CD4-positive, alpha-beta T cell (primary cell): ENCODE data around the gene SORCS2. TPM values are rescaled to one million over a fixed set of nuclear protein-coding genes. Genes with fewer than 3 reads are reported as not detected.

ENCODE experiments used
- ATAC-seq: fragments of 200-7000 bp; cut with Tn5 transposase; one replicate; pipeline ENCODE4 v1.10.0; 2022; ENCODE audit warnings: mild to moderate bottlenecking; ENCODE audit not compliant: poor library complexity
- CTCF ChIA-PET: fragments of 350-600 bp; sonication (Branson Sonifier 250); formaldehyde crosslinking; loops from one replicate; lab custom pipeline; 2021; ENCODE audit warnings: antibody characterized with exemption, inconsistent platforms; lab: Charles Lee
- POLR2A ChIA-PET: fragments of 350-600 bp; sonication (Branson Sonifier 250); formaldehyde crosslinking; loops from one replicate; lab custom pipeline; 2021; ENCODE audit warnings: antibody characterized with exemption, inconsistent platforms; lab: Charles Lee
- DNase-seq, 14 experiments: peaks; one replicate each; pipeline ENCODE4 v3.0.0-alpha.2; 2013 to 2020; ENCODE audit warnings: mixed read lengths in 2 of 14
- H3K27ac ChIP-seq, 2 donors: one replicate each; pipeline versions ENCODE4 v1.5.1 to v1.7.0; 2013; ENCODE audit warnings: low read length in 2 of 2, low read depth in 1 of 2, mild to moderate bottlenecking in 1 of 2
- H3K27me3 ChIP-seq, 2 experiments: 1 replicate in 1 of 2; 2 replicates in 1 of 2; pipeline versions ENCODE4 v1.6.1 to v1.7.0; 2013; ENCODE audit warnings: low read length in 2 of 2, control low read depth in 1 of 2, mild to moderate bottlenecking in 1 of 2, moderate library complexity in 1 of 2; ENCODE audit not compliant: insufficient read depth in 2 of 2, control insufficient read depth in 1 of 2
- H3K36me3 ChIP-seq: one replicate; pipeline ENCODE4 v1.6.1; 2013; ENCODE audit warnings: low read length, control low read depth; ENCODE audit not compliant: insufficient read depth
- H3K4me1 ChIP-seq: one replicate; pipeline ENCODE4 v1.6.1; 2013; ENCODE audit warnings: low read length, control low read depth; ENCODE audit not compliant: insufficient read depth
- H3K4me3 ChIP-seq: one replicate; pipeline ENCODE4 v1.5.1; 2013; ENCODE audit warnings: mild to moderate bottlenecking, low read length, moderate library complexity
- H3K9me3 ChIP-seq, 2 experiments: 1 replicate in 1 of 2; 2 replicates in 1 of 2; pipeline versions ENCODE4 v1.6.1 to v1.7.0; 2013; ENCODE audit warnings: low read length in 2 of 2, mild to moderate bottlenecking in 2 of 2, control low read depth in 1 of 2, moderate library complexity in 1 of 2; ENCODE audit not compliant: control insufficient read depth in 1 of 2, insufficient read depth in 1 of 2
- H3K27ac Mint-ChIP-seq: one replicate; pipeline ENCODE4 v1.8.0; 2020; ENCODE audit warnings: mixed read lengths
- H3K27me3 Mint-ChIP-seq: one replicate; pipeline ENCODE4 v1.8.0; 2021; ENCODE audit warnings: mixed read lengths
- H3K36me3 Mint-ChIP-seq: one replicate; pipeline ENCODE4 v1.8.0; 2021; ENCODE audit warnings: low read depth, mixed read lengths
- H3K4me1 Mint-ChIP-seq: one replicate; pipeline ENCODE4 v1.8.0; 2021; ENCODE audit warnings: low read depth, mixed read lengths
- H3K4me3 Mint-ChIP-seq: one replicate; pipeline ENCODE4 v1.8.0; 2020; ENCODE audit warnings: mild to moderate bottlenecking, mixed read lengths
- H3K9me3 Mint-ChIP-seq: one replicate; pipeline ENCODE4 v1.8.0; 2020; ENCODE audit warnings: mixed read lengths
- intact Hi-C, 2 experiments: fragments of 100-400 bp; cut with DNase I in 1 of 2; cut with micrococcal nuclease in 1 of 2; formaldehyde crosslinking; loops; one replicate each; pipeline versions ENCODE4 v1.15.1 to v1.9.0; 2023 to 2025; cut with DNase I, micrococcal nuclease
- total RNA-seq, 174 experiments: library from RNA in 2 of 174; stranded (reverse) in 2 of 174; gene quantifications; one replicate each; pipeline ENCODE4 v1.2.3 and lab custom pipeline; 2021 to 2026
- TF ChIP-seq, protein P1 (sequence below): fragments of 200-600 bp; IDR thresholded peaks from one replicate; pipeline ENCODE4 v1.8.0; 2022; ENCODE audit warnings: antibody characterized with exemption, mild to moderate bottlenecking

The SORCS2 gene
- total RNA-seq, 2 experiments from 2014 or later: not detected

DNA sequence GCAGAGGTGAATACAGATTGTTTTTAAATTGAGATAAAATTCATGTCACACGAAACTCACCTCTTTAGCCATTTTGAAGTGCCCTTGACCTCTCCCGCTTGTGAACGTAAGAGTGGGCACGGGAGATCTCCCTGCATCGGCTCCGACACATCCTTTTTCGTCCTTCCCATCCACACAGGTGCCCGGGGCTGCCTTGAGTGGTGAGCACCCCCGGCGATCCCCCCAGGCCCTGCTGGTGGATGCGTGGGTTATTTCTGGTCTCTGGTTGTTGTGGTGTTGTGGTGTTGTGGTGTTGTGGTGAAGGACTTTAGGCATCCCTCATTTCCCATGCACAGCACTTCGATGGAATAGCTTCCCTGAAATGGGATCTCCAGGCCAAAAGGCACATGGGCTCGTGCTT, 196.3 kb downstream of the SORCS2 start:
- ATAC-seq (no peak), DNase-seq (no peak)
- TF ChIP-seq, protein P1, sequence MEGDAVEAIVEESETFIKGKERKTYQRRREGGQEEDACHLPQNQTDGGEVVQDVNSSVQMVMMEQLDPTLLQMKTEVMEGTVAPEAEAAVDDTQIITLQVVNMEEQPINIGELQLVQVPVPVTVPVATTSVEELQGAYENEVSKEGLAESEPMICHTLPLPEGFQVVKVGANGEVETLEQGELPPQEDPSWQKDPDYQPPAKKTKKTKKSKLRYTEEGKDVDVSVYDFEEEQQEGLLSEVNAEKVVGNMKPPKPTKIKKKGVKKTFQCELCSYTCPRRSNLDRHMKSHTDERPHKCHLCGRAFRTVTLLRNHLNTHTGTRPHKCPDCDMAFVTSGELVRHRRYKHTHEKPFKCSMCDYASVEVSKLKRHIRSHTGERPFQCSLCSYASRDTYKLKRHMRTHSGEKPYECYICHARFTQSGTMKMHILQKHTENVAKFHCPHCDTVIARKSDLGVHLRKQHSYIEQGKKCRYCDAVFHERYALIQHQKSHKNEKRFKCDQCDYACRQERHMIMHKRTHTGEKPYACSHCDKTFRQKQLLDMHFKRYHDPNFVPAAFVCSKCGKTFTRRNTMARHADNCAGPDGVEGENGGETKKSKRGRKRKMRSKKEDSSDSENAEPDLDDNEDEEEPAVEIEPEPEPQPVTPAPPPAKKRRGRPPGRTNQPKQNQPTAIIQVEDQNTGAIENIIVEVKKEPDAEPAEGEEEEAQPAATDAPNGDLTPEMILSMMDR: no peak
- Mint-ChIP-seq H3K4me1 (no peaks in the 10 kb centered on the region), H3K4me3 (no peak overlapping the region), H3K36me3 (no peaks in the 10 kb centered on the region), H3K9me3 (no peaks in the 10 kb centered on the region), H3K27me3 (no peaks in the 10 kb centered on the region), H3K27ac (no peak overlapping the region)
- intact Hi-C loops: no loop called here
- peaks cover 0 to 22% of the 10 kb centered on the region in 2 experiments for H3K9me3 ChIP-seq
- H3K27ac ChIP-seq: no peak overlapping the region
- no peaks in the 10 kb centered on the region for H3K36me3 ChIP-seq
- ChIA-PET CTCF (no interaction called here), POLR2A (no interaction called here)
- no peaks in the 10 kb centered on the region for H3K4me1 ChIP-seq
- peaks cover 2 to 4% of the 10 kb centered on the region in 2 experiments for H3K27me3 ChIP-seq
- H3K4me3 ChIP-seq: no peak overlapping the region

DNA sequence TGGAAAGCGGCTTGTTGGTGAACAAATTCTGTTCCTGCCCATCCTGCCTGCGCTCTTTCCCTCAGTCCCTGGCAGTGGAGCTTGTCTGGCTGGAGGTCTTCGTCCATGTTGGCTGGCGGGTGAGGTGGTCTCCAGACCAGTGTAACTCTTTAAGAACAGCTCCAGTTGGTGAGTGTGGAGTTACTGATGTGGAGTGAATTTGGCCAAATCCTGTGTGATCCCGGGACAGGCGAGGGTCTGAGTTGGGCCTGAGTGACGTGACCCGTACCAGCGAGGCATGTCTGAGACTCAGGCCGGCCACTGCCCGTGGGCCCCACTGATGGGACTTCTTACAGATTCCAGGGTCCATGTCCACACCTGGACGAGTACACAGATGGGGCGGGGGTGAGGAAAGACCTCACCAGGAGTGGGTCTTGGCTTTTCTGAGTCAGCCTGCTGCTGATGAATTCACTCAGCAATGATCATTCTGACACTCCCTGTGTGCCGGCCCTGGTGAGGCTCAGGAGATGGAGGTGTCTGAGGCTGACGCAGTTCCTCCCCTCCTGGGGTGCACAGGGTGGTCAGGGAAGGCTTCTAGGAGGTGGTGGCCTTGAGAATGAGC, 196.9 kb downstream of the SORCS2 start:
- H3K9me3 ChIP-seq: peaks cover 0 to 22% of the 10 kb centered on the region in 2 experiments
- POLR2A ChIA-PET: no interaction called here
- H3K4me1 ChIP-seq: no peaks in the 10 kb centered on the region
- H3K4me3 Mint-ChIP-seq: no peak overlapping the region
- TF ChIP-seq, protein P1: no peak
- ATAC-seq: no peak
- peaks cover 2 to 4% of the 10 kb centered on the region in 2 experiments for H3K27me3 ChIP-seq
- CTCF ChIA-PET: no interaction called here
- no peak overlapping the region for H3K4me3 ChIP-seq
- H3K9me3 Mint-ChIP-seq: no peaks in the 10 kb centered on the region
- no peaks in the 10 kb centered on the region for H3K4me1 Mint-ChIP-seq
- H3K36me3 Mint-ChIP-seq: no peaks in the 10 kb centered on the region
- H3K27me3 Mint-ChIP-seq: no peaks in the 10 kb centered on the region
- no peak overlapping the region for H3K27ac Mint-ChIP-seq
- H3K36me3 ChIP-seq: no peaks in the 10 kb centered on the region
- no peak overlapping the region for H3K27ac ChIP-seq
- DNase-seq: no peak
- intact Hi-C loops: no loop called here

DNA sequence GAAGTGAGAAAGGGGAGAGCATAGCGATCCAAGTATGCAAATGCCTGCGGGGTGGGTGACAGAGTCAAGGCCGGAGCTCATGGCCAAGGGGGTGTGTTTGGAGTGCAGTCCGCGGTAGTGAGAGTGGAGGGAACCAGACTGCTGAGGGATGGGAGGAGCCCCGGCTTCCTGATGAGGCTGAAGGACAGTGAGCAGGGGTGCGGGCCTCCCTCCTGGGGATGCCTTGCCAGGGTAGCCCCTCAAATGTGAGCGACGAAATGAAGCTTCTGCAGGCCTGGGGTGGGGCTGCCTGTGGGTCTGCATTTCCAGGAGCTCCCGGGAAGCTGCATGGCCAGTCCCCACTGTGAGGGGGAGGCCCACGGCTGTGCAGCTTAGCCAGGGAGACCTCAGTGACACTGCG, 197.4 kb downstream of the SORCS2 start:
- H3K36me3 Mint-ChIP-seq: no peaks in the 10 kb centered on the region
- no peak overlapping the region for H3K27ac Mint-ChIP-seq
- ChIA-PET CTCF (no interaction called here), POLR2A (no interaction called here)
- Histone ChIP-seq H3K27me3 (peaks cover 2 to 4% of the 10 kb centered on the region in 2 experiments), H3K27ac (no peak overlapping the region), H3K4me3 (no peak overlapping the region), H3K4me1 (no peaks in the 10 kb centered on the region), H3K36me3 (no peaks in the 10 kb centered on the region), H3K9me3 (peaks cover 0 to 20% of the 10 kb centered on the region in 2 experiments)
- no peaks in the 10 kb centered on the region for H3K4me1 Mint-ChIP-seq
- DNase-seq (no peak), ATAC-seq (no peak)
- TF ChIP-seq, protein P1: no peak
- H3K4me3 Mint-ChIP-seq: no peak overlapping the region
- no peaks in the 10 kb centered on the region for H3K27me3 Mint-ChIP-seq
- intact Hi-C loops: no loop called here
- H3K9me3 Mint-ChIP-seq: no peaks in the 10 kb centered on the region
